HG02759 (cell line): ENCODE data around the gene PDHX.
"Not testable (repeated sequence)": the region's sequence is repeated elsewhere in the genome, so short reads cannot be mapped to it uniquely, and the experiment has no call there.

Experiments
- ATAC-seq: cut with Tn5 transposase; IDR thresholded peaks from one replicate; pipeline ENCODE4 v1.9.1; 2021; ENCODE audit warnings: mild to moderate bottlenecking, moderate library complexity; ENCODE audit not compliant: unreplicated experiment

Gene PDHX

GRCh38 chr11:34916015-34916842, at the start of gene PDHX, which contains the start of gene APIP:
Gene PDHX (plus strand): TSS chr11:34916618. CDS start chr11:34916656, 38 bp downstream.
Gene APIP (minus strand): TSS chr11:34916379. CDS start chr11:34916284, 95 bp downstream.
- peak; percentile 89 for ATAC-seq

DNA sequence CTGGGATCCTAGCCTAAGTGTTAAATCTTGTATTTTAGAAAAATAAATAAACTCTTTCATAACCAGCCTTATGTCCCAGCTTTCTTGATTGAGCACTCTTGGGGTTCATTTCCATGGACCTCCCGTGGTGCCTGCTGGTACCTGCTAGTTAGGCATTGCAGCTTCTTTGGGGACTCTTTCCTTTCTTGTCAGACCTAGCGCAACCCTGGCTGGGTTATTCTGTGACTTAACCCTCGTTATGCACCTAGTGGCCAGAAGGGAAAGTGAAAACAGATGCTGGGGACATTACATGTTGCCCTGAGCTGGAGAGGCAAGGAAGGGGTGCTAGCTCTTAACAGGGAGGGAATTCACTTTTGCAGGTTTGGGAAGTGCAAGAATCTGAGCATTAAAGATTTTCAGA, 47.0 kb upstream of the PDHX start:
- no peak for ATAC-seq

DNA sequence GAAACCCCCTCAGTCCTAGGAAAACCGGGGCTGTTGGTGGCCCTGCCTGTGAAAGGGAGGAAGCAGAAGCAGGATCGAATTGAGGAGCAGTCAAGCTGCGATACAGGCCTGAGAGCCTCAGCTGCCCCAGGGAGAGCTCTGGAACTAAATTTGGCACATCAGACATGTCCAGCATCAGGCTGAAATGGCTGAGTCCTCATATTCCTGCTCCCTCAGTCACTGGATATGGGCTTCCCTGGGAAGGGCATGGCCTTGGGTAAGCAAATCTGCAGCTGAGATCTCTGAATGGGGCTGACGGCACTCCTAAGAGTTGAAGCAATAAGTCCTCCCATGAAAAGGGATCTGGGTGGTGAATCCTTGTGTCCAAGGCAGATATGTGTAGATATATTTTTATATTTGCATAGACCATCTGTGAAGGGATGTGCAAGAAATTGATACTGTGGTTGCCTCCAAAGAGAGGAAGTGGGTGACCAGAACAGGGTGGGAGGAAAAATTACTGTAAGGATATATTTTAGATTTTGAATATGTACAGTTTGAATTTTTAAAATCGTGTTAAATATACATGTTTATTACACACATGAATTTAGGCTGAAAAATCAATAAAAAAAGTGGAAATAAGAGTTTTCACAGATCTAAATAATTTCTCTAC, 45.7 kb upstream of the PDHX start:
- no peak for ATAC-seq

GRCh38 chr11:34874202-34874601, 42.2 kb upstream of the PDHX start:
- no peak for ATAC-seq

DNA sequence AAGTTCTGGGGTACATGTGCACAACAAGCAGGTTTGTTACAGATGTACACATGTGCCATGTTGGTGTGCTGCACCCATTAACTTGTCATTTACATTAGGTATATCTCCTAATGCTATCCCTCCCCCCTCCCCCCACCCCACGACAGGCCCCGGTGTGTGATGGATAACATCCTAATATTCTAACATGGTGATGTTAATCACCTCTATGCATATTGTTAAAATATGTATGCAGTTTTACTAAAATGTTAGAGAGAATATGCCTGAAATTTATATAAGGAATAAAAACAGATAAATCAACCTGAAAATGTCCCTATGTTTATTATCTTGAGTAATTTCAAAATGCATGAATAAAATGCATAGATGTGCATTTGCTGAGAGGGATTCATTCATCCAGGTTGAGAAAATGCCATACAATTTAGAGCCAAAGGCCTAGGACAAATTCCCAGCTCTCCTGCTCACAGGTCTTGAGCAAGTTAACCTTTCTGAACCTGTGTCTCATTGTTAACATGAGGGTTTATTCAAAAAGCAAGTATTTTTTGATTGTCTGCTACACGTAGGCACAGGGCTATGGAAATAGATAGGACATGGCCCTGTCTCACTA, 38.9 kb upstream of the PDHX start:
- no peak for ATAC-seq

GRCh38 chr11:34881900-34882299, 34.5 kb upstream of the PDHX start:
- ATAC-seq: no peak

DNA sequence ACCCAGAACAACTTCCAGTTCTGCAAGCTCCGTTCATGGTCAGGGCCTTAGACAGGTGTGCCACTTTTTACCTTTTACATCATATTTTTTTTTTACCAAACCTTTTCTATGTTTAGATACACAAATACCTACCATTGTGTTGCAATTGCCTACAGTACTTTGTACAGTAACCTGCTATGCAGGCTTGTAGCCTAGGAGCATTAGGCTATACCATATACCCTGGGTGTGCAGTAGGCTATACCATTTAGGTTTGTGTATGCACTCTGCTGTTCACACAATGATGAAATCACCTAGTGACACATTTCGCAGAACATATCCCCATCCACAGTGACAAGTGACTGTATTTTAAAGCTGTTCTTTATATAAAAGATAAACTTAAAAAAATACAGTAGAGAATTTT, 29.8 kb upstream of the PDHX start:
- no peak for ATAC-seq

DNA sequence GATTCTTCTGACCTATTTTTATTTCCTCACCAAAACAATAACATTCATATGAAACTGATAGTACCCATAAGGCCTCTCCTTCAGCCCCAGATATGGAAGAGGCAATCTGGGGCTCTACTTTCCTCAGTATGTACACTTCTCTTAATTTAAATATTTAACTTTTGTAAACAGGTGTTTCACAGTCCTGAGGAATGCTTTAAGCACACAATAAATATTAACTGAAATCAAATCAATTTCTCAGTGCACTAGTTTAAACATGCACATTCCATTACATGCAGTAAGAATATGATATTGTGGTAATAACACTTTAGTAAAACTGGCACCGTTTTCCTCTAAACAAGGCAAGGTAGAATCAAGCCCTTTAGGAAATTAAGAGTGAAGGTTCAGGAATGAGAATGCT, 29.2 kb upstream of the PDHX start:
- no peak for ATAC-seq

DNA sequence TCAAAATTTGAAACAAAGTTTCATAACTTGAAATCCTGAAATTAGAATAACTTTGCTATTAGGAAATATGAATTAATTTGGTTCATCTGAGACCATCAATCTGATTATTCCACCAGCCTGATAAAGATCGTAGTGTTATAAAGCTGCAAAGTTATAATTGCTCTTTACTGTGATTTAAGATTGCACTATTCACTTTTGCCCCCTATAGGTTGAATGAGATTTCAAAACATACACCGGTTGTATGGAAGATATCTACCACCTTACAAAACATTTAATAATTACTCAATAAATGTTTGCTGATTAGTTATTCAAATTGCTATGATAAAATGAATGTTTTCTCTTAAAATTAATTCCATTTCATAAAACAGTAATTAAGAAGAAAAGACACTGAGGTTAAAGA, 26.3 kb upstream of the PDHX start:
- ATAC-seq: no peak

DNA sequence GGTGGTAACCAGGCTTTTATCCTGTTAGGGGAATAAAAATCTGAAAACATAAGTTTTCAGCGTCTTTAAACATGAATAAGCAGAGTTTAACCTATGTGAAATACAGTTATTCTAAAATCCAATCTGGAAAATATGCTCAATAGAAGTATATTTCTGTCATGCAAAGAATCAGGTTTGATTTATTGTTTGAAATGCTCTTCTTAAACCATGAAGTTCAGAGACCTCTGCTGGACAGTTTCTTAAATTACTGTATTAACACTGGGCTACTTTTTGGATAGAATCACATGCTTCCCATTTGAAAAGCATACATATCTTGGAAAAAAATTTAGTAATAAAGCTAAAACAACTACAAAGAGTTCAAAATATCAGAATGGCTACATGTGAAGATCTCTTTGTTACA, 25.6 kb upstream of the PDHX start:
- no peak for ATAC-seq

GRCh38 chr11:34891611-34892010, 24.8 kb upstream of the PDHX start:
- ATAC-seq: no peak

DNA sequence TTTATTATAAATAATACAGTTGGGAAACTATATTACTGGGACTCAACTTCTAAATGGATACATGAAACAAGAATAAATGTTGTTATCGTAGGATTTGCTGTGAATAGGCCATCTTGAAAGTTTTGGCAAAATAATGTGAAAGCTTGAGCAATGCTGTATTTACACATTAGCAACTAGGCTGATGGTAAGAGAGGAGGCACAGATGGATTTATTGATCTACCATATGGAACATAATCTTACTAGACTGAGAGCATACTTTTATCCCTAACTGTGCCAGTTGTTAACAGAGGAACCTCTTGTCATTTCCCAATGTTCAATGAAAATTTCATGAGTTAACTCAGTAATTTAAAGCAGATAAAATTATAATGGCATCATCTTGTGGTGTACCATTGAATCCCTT, 23.0 kb upstream of the PDHX start:
- ATAC-seq: no peak

DNA sequence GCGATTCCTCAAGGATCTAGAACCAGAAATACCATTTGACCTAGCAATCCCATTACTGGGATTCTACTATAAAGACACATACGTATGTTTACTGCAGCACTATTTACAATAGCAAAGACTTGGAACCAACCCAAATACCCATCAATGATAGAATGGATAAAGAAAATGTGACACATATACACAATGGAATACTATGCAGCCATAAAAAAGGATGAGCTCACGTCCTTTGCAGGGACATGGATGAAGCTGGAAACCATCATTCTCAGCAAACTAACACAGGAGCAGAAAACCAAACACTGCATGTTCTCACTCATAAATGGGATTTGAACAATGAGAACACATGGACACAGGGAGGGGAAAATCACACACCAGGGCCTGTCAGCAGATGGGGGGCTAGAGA, 20.2 kb upstream of the PDHX start:
- ATAC-seq: not testable (repeated sequence)

GRCh38 chr11:34897171-34897870, 19.1 kb upstream of the PDHX start:
- no peak for ATAC-seq

GRCh38 chr11:34898474-34898873, 17.9 kb upstream of the PDHX start:
- no peak for ATAC-seq

- ATAC-seq: no peak
These were observed 16.8 kb upstream of the PDHX start for GRCh38 chr11:34899633-34900016.

DNA sequence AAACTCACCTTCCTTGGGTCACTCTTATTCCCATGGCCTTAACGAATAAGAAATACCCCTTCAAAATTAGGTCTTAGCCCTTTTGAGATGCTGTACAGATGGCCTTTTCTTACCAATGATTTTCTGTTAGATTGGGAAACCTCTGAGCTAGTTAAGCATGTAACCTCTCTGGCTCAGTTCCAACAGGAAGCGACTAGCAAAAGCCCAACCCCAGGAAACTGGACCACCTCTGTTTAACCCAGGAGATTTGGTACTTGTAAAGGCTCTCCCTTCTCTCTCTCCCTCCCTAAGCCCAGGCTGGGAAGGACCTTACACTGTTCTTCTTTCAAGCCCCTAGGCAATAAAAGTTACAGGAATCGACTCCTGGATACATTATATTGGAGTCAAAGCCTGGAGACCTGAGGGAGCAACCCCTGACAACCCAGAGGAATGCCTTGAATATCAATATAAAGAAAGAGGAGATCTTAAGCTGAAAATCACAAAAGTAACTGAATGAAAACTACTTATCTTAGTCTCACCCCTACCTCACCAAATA, 11.9 kb upstream of the PDHX start:
- ATAC-seq: no peak

GRCh38 chr11:34905666-34906065, 10.8 kb upstream of the PDHX start:
- no peak for ATAC-seq

DNA sequence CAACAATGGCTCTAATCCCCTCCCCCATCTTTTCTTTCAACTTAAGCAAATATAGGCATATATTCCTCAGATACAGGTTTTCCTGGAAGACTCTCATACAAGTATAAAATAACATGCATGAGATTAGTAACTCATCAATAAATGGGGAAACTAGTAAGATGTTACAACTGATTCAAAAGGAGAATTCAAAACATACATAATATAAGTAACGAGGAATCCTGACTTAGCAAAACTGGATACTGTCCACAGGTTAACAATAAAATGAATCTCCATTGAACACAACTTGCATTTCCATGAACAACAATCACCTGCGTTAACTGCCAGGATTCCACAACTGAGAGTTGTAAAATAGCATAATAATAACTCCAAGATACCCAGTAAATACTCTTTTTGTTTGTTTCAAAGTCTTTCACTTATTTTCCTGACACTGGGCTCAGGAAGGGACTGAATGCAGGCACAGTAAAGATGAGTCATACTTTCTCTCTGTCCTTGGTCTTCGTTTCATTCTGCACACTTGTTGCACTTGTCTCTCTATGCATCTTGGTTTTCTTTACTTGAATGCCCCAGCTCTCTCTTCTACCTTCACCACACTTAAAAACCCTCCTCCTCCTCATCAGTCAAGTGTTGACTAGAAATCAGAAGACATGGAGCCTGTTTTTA, 8.4 kb upstream of the PDHX start:
- ATAC-seq: peak; percentile 62

DNA sequence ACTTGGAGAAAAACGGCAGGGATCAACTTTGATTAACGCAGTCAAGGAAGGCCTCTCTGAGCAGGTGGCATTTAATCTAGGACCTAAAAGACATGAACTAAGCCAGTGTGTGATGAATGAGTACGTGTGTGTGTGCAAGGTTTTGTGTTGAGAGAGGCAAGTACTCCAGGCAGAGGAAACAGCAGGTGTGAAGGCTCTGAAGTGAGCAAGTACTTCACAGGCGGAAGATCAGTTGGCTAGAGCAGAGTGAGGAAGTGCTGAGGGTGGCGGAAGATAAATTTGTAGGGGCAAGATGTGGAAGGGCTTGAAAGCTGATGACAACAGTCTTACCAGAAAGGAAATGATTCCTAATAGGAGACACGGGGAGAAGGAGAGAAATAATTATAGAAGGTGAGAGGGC, 7.0 kb upstream of the PDHX start:
- ATAC-seq: no peak

DNA sequence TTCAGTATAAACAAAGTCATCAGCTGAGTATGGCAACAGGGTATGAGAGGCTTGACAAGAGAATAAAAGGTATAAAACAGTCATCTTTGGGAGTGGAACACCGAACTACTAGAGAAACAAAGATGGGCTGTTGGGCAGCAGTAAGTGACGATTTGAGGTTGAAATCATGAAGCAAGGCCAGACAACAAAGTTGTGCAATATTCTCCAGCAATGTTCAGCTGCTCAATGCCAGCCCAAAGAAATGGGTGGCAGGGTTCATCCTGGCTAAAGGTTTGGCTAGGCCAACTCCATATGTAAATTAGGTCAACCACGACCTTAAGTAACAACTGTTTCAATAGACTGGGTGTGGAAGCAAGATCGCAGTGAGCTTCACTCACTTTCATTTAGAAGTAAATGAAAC, 6.5 kb upstream of the PDHX start:
- ATAC-seq: no peak
